ENCODE data around the gene ETV3L. TPM values are rescaled to one million over a fixed set of nuclear protein-coding genes. Genes with fewer than 3 reads are reported as not detected.

Gene ETV3L
- total and polyA plus RNA-seq, 2 experiments from 2014 or later = not detected

GRCh38 chr1:157110003-157110402 lies 10.4 kb upstream of the ETV3L start:
- Mint-ChIP-seq H3K36me3 (ENCODE audit: low read depth) (no peaks in the 10 kb centered on the region; the same call in 2 of the 3 replicates), H3K4me3 (no peak overlapping the region), H3K4me1 (peaks cover 58% of the 10 kb centered on the region), H3K9me3 (no peaks in the 10 kb centered on the region; the same call in 1 of the 3 replicates), H3K27me3 (ENCODE audit: insufficient read depth, low read depth, poor library complexity) (peaks cover 26% of the 10 kb centered on the region), H3K27ac (no peak overlapping the region)
- TF ChIP-seq REST (IDR thresholded peaks at IDR 0.05; ENCODE audit: unreplicated experiment) (no peak), EZH2phosphoT487 (IDR thresholded peaks at IDR 0.05; ENCODE audit: unreplicated experiment) (no peak), ZNF462 (CRISPR knock-in tag; IDR thresholded peaks at IDR 0.05) (no peak), ZNF331 (CRISPR knock-in tag; IDR thresholded peaks at IDR 0.05; ENCODE audit: low read depth) (no peak), ZNF114 (CRISPR knock-in tag; IDR thresholded peaks at IDR 0.05) (no peak), EZH2 (IDR thresholded peaks at IDR 0.05; ENCODE audit: low read depth, unreplicated experiment) (no peak), JUNB (IDR thresholded peaks at IDR 0.05; ENCODE audit: unreplicated experiment) (no peak), ETS1 (IDR thresholded peaks at IDR 0.05) (no peak), CTCF (conservative IDR thresholded peaks at IDR 0.05; ENCODE audit: low read depth in 2 of 2) (no peak), POLR2AphosphoS5 (IDR thresholded peaks at IDR 0.05; ENCODE audit: low read depth) (no peak), CREB1 (CRISPR knock-in tag; IDR thresholded peaks at IDR 0.05; ENCODE audit: low read depth) (no peak), NANOG (IDR thresholded peaks at IDR 0.05; ENCODE audit: borderline replicate concordance) (no peak), STAT1 (IDR thresholded peaks at IDR 0.05; ENCODE audit: unreplicated experiment) (no peak)
- DNase-seq (ENCODE audit: low spot score) (no peak), ATAC-seq (no peak)
- H4K20me1 ChIP-seq (replicated peaks; ENCODE audit: insufficient read depth) = no peaks in the 10 kb centered on the region
- H2AFZ ChIP-seq = no peak overlapping the region
- H3K4me2 ChIP-seq = no peak overlapping the region
- peaks cover 12% of the 10 kb centered on the region for H3K27me3 ChIP-seq (ENCODE audit: insufficient read depth)
- H3K27ac ChIP-seq (ENCODE audit: low read depth) = no peak overlapping the region
- H3F3A ChIP-seq (replicated peaks; ENCODE audit: low read depth) = peaks cover 6% of the 10 kb centered on the region; the same call in 1 of the 2 replicates
- peaks cover 45% of the 10 kb centered on the region for H3K4me1 ChIP-seq (ENCODE audit: insufficient read depth)
- H3K79me2 ChIP-seq (replicated peaks; ENCODE audit: insufficient read depth) = no peaks in the 10 kb centered on the region
- no peak overlapping the region for H3K4me3 ChIP-seq
- H3K36me3 ChIP-seq (ENCODE audit: insufficient read depth) = no peaks in the 10 kb centered on the region
- H3K9me2 ChIP-seq (ENCODE audit: insufficient read depth) = no peaks in the 10 kb centered on the region
